HL-60 (cell line): ENCODE data around the gene GABBR2.
"Not testable (repeated sequence)": the region's sequence is repeated elsewhere in the genome, so short reads cannot be mapped to it uniquely, and the experiment has no call there.

Experiments
- DNase-seq, 2 experiments: peaks; one replicate each; pipeline ENCODE4 v3.0.0-alpha.2; 2010 to 2020; ENCODE audit warnings: low read depth in 1 of 2, low spot score in 1 of 2
- H3K27ac ChIP-seq: fragments of 250-450 bp; sonication (Bioruptor Pico); replicated peaks from 2 replicates; pipeline ENCODE4 v1.5.1; 2020; ENCODE audit warnings: mild to moderate bottlenecking, moderate library complexity
- H3K27me3 ChIP-seq: fragments of 250-450 bp; sonication (Bioruptor Pico); 2 replicates; pipeline ENCODE4 v1.5.1; 2021; ENCODE audit warnings: mild to moderate bottlenecking, moderate library complexity; ENCODE audit not compliant: insufficient read depth, poor library complexity, severe bottlenecking
- H3K4me3 ChIP-seq: replicated peaks from 2 replicates; pipeline ENCODE4 v1.5.1; 2011; ENCODE audit warnings: mild to moderate bottlenecking, control low read depth, low read length; ENCODE audit not compliant: insufficient read depth
- CTCF ChIP-seq: IDR thresholded peaks from one replicate; pipeline ENCODE4 v1.5.1; 2011; ENCODE audit warnings: low read length, control low read depth, inconsistent platforms; ENCODE audit not compliant: insufficient read depth
- GABPA ChIP-seq: IDR thresholded peaks from 2 replicates; pipeline ENCODE4 v1.6.1; 2012; ENCODE audit warnings: low read depth
- POLR2AphosphoS5 ChIP-seq: IDR thresholded peaks from 2 replicates; pipeline ENCODE4 v1.6.1; 2012; ENCODE audit warnings: low read depth
- REST ChIP-seq: IDR thresholded peaks from 2 replicates; pipeline ENCODE4 v1.6.1; 2012; ENCODE audit warnings: low read depth; ENCODE audit not compliant: insufficient replicate concordance
- SPI1 ChIP-seq: IDR thresholded peaks from 2 replicates; pipeline ENCODE4 v1.6.1; 2012; ENCODE audit warnings: low read depth, mild to moderate bottlenecking, borderline replicate concordance

GABBR2 gene

GRCh38 chr9:98465799-98466198 lies 242.9 kb downstream of the GABBR2 start:
- TF ChIP-seq POLR2AphosphoS5 = no peak
- TF ChIP-seq GABPA = no peak
- no peak for TF ChIP-seq CTCF
- TF ChIP-seq SPI1 = no peak
- no peak overlapping the region for H3K27ac ChIP-seq
- H3K27me3 ChIP-seq = no peaks in the 10 kb centered on the region
- no peak for DNase-seq
- H3K4me3 ChIP-seq = no peak overlapping the region

- not testable (repeated sequence) for H3K27ac ChIP-seq, H3K27me3 ChIP-seq, H3K4me3 ChIP-seq, DNase-seq
Measured at GRCh38 chr9:98464156-98464690, 244.5 kb downstream of the GABBR2 start.

DNA sequence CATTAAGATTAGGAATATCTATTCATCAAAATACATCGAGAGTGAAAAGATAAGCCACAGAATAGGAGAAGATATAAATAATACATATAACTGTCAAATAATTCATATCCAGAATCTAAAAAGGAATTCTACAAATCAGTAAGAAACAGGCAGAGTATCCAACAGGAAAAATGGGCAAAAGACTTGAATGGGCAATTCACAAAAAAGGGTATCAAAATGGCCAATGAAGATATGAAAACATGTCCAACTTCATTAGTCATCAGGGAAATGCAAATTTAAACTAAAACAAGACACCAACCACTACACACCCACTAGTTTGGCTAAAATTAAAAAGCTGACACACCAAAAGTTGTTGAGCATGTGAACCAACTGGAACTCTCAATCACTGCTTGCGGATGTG lies 246.4 kb downstream of the GABBR2 start:
- no peak for TF ChIP-seq GABPA
- no peak overlapping the region for H3K27ac ChIP-seq
- no peaks in the 10 kb centered on the region for H3K27me3 ChIP-seq
- no peak for DNase-seq
- no peak overlapping the region for H3K4me3 ChIP-seq

GRCh38 chr9:98460704-98461103 lies 248.0 kb downstream of the GABBR2 start:
- no peak overlapping the region for H3K4me3 ChIP-seq
- DNase-seq = no peak
- TF ChIP-seq CTCF (no peak), GABPA (no peak)

DNA sequence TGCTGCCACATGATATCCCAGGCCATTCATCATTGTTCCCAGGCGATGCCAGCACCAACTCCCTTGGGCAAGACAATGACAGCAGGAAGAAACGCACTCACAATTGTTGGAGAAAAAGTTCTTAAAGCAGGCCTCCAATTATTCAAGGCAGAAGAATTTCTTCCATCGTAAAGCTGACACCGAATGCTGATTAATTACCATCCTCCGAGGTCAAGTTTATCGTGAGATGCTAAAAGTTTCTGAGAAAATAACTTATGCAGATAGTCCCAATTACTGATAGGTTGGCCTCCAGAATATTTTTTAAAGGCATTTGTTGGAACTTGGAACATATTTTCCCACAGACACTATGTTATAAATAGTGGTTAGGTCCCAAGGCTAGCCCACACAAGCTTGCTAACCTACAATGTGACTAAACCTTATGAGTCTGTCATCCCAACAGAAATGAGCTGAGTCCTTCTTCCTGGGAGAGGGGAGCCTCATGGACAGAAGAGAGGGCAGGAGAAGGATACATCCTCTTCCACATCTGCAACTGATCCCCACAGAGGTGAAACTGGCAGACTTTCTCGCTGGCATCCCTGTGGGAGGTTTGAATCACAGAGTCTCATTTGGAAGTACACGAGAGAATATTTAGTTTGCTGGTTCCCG lies 250.9 kb downstream of the GABBR2 start:
- Histone ChIP-seq H3K27me3 (peaks cover 7% of the 10 kb centered on the region), H3K4me3 (no peak overlapping the region), H3K27ac (no peak overlapping the region)
- no peak for DNase-seq
- TF ChIP-seq REST (no peak), CTCF (no peak)

More at GRCh38 chr9:98460704-98461103, 248.0 kb downstream of the GABBR2 start:
- H3K27me3 ChIP-seq = peaks cover 7% of the 10 kb centered on the region
- no peak overlapping the region for H3K27ac ChIP-seq
